Large intestine (tissue), 3 donors: ENCODE data around the gene KRTAP9-1. TPM values are rescaled to one million over a fixed set of nuclear protein-coding genes. Genes with fewer than 3 reads are reported as not detected.
"Not testable (repeated sequence)": the region's sequence is repeated elsewhere in the genome, so short reads cannot be mapped to it uniquely, and the experiment has no call there.

Experiments used
- DNase-seq, 2 donors: peaks; one replicate each; pipeline versions ENCODE4 v3.0.0 to v3.0.0-alpha.2; 2013
- H3K27ac ChIP-seq: one replicate; pipeline ENCODE4 v1.5.1; 2013; ENCODE audit warnings: low read length
- H3K27me3 ChIP-seq: 2 replicates; pipeline ENCODE4 v1.6.1; 2013; ENCODE audit warnings: low read length; ENCODE audit not compliant: control insufficient read depth, insufficient read depth
- H3K36me3 ChIP-seq: 2 replicates; pipeline ENCODE4 v1.6.1; 2013; ENCODE audit warnings: low read length; ENCODE audit not compliant: control insufficient read depth, insufficient read depth
- H3K4me1 ChIP-seq: one replicate; pipeline ENCODE4 v1.6.1; 2013; ENCODE audit warnings: low read length; ENCODE audit not compliant: control insufficient read depth, insufficient read depth
- H3K4me3 ChIP-seq: one replicate; pipeline ENCODE4 v1.5.1; 2013; ENCODE audit warnings: low read length
- H3K9me3 ChIP-seq: one replicate; pipeline ENCODE4 v1.6.1; 2013; ENCODE audit warnings: mild to moderate bottlenecking, low read depth, low read length, moderate library complexity; ENCODE audit not compliant: control insufficient read depth
- WGBS: methylation state at CpG from one replicate; pipeline ENCODE4 v1.1.5; 2013; ENCODE audit warnings: low lambda C conversion rate; ENCODE audit not compliant: insufficient coverage; 5-methylcytosine and 5-hydroxymethylcytosine counted together
- polyA plus RNA-seq: library from polyadenylated mRNA; unstranded; fragments of 120-200 nt; gene quantifications from one replicate; pipeline ENCODE4 v1.2.1, GENCODE V29; 2013

KRTAP9-1 gene
- polyA plus RNA-seq, 1 donor, result not detected

- no peaks in the 10 kb centered on the region for H3K4me1 ChIP-seq
- peaks cover 2% of the 10 kb centered on the region for H3K27me3 ChIP-seq
- no peak overlapping the region for H3K4me3 ChIP-seq
- DNase-seq, result no peak
- no peaks in the 10 kb centered on the region for H3K9me3 ChIP-seq
- H3K36me3 ChIP-seq, result no peaks in the 10 kb centered on the region
- WGBS, result 88% methylated on average over 2 of the region's 2 CpGs
- no peak overlapping the region for H3K27ac ChIP-seq
These were observed 38.2 kb upstream of the KRTAP9-1 start for GRCh38 chr17:41151525-41151924.

GRCh38 chr17:41153856-41154255, 35.8 kb upstream of the KRTAP9-1 start:
- Histone ChIP-seq H3K36me3 (no peaks in the 10 kb centered on the region), H3K9me3 (no peaks in the 10 kb centered on the region), H3K4me3 (no peak overlapping the region), H3K27me3 (no peaks in the 10 kb centered on the region), H3K4me1 (no peaks in the 10 kb centered on the region), H3K27ac (no peak overlapping the region)
- DNase-seq, result peak in 1 of 2 donors; percentile 41
- no CpG with 5 or more reads among the region's 2 CpGs for WGBS

GRCh38 chr17:41160190-41160589, 29.5 kb upstream of the KRTAP9-1 start:
- H3K27me3 ChIP-seq, DNase-seq, H3K27ac ChIP-seq, H3K9me3 ChIP-seq, H3K36me3 ChIP-seq, H3K4me3 ChIP-seq, H3K4me1 ChIP-seq: not testable (repeated sequence)
- WGBS, result no CpG with 5 or more reads among the region's 3 CpGs

- H3K27me3 ChIP-seq, result peaks cover 10% of the 10 kb centered on the region
- H3K36me3 ChIP-seq, result no peaks in the 10 kb centered on the region
- H3K9me3 ChIP-seq, result no peaks in the 10 kb centered on the region
- H3K27ac ChIP-seq, result no peak within 1 kb of the TSS
- no CpG with 5 or more reads among the region's 1 CpG for WGBS
- no peak for DNase-seq
- H3K4me1 ChIP-seq, result no peaks in the 10 kb centered on the region
- no peak within 1 kb of the TSS for H3K4me3 ChIP-seq
These were observed 29.0 kb upstream of the KRTAP9-1 start, which contains the start of gene KRTAP4-4 for GRCh38 chr17:41160648-41161047. Gene KRTAP4-4 (minus strand): TSS chr17:41160748. CDS start chr17:41160691, 57 bp downstream.

GRCh38 chr17:41163828-41164227, 25.9 kb upstream of the KRTAP9-1 start:
- no peaks in the 10 kb centered on the region for H3K4me1 ChIP-seq
- H3K36me3 ChIP-seq, result no peaks in the 10 kb centered on the region
- H3K27ac ChIP-seq, result no peak overlapping the region
- peaks cover 16% of the 10 kb centered on the region for H3K27me3 ChIP-seq
- H3K9me3 ChIP-seq, result no peaks in the 10 kb centered on the region
- WGBS, result 75% methylated on average over 2 of the region's 7 CpGs
- no peak for DNase-seq
- H3K4me3 ChIP-seq, result no peak overlapping the region

- no peaks in the 10 kb centered on the region for H3K9me3 ChIP-seq
- no peaks in the 10 kb centered on the region for H3K36me3 ChIP-seq
- H3K4me3 ChIP-seq, result no peak overlapping the region
- H3K27me3 ChIP-seq, result peaks cover 8% of the 10 kb centered on the region
- H3K27ac ChIP-seq, result no peak overlapping the region
- DNase-seq, result no peak
- WGBS, result no CpG with 5 or more reads among the region's 7 CpGs
- no peaks in the 10 kb centered on the region for H3K4me1 ChIP-seq
These were observed 22.1 kb upstream of the KRTAP9-1 start for GRCh38 chr17:41167561-41167960.

GRCh38 chr17:41168121-41168520, 21.6 kb upstream of the KRTAP9-1 start, which contains the start of gene KRTAP4-3:
Gene KRTAP4-3 (minus strand): TSS chr17:41168221. CDS start chr17:41168172, 49 bp downstream.
- H3K27ac ChIP-seq, result no peak within 1 kb of the TSS
- no peaks in the 10 kb centered on the region for H3K36me3 ChIP-seq
- no CpG with 5 or more reads among the region's 1 CpG for WGBS
- no peak within 1 kb of the TSS for H3K4me3 ChIP-seq
- peaks cover 10% of the 10 kb centered on the region for H3K27me3 ChIP-seq
- no peak for DNase-seq
- no peaks in the 10 kb centered on the region for H3K9me3 ChIP-seq
- H3K4me1 ChIP-seq, result no peaks in the 10 kb centered on the region

GRCh38 chr17:41171886-41172285, 17.8 kb upstream of the KRTAP9-1 start:
- WGBS, result no CpG with 5 or more reads among the region's 2 CpGs
- DNase-seq, result no peak
- no peak overlapping the region for H3K4me3 ChIP-seq
- H3K4me1 ChIP-seq, result no peaks in the 10 kb centered on the region
- H3K27me3 ChIP-seq, result peaks cover 31% of the 10 kb centered on the region
- no peaks in the 10 kb centered on the region for H3K9me3 ChIP-seq
- H3K27ac ChIP-seq, result no peak overlapping the region
- no peaks in the 10 kb centered on the region for H3K36me3 ChIP-seq

GRCh38 chr17:41176744-41177387, 12.8 kb upstream of the KRTAP9-1 start:
- no peaks in the 10 kb centered on the region for H3K4me1 ChIP-seq
- 81% methylated on average over 2 of the region's 3 CpGs for WGBS
- no peak overlapping the region for H3K4me3 ChIP-seq
- no peaks in the 10 kb centered on the region for H3K36me3 ChIP-seq
- no peak for DNase-seq
- H3K27me3 ChIP-seq, result peaks cover 52% of the 10 kb centered on the region
- no peak overlapping the region for H3K27ac ChIP-seq
- no peaks in the 10 kb centered on the region for H3K9me3 ChIP-seq

- no peak within 1 kb of the TSS for H3K4me3 ChIP-seq
- peaks cover 52% of the 10 kb centered on the region for H3K27me3 ChIP-seq
- H3K9me3 ChIP-seq, result no peaks in the 10 kb centered on the region
- no CpG with 5 or more reads among the region's 7 CpGs for WGBS
- peaks cover 2% of the 10 kb centered on the region for H3K4me1 ChIP-seq
- no peaks in the 10 kb centered on the region for H3K36me3 ChIP-seq
- no peak within 1 kb of the TSS for H3K27ac ChIP-seq
- no peak for DNase-seq
These were observed 11.9 kb upstream of the KRTAP9-1 start, which contains the start of gene KRTAP4-2 for GRCh38 chr17:41177727-41178271. Gene KRTAP4-2 (minus strand): TSS chr17:41178221. CDS start chr17:41178164, 57 bp downstream.

DNA sequence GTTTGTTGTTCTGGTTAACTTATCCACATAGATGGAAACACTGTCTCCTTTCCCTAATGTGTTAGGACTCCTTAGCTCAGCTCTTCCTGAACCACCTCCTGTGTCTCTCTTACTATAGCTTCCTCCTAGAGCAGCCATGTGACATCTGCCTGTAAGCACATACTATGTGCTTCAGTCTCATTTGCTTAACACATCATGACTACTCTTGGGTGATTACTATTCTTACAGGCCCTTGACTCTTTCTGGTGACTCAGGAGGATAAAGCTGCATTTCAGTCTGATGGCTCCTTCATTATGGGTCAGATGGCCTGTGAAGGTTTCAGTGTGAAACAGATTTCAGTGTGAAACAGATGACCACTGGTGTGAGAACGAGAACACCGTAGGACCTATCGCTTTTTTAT, 11.3 kb upstream of the KRTAP9-1 start:
- H3K9me3 ChIP-seq, result no peaks in the 10 kb centered on the region
- H3K36me3 ChIP-seq, result no peaks in the 10 kb centered on the region
- WGBS, result no CpG with 5 or more reads among the region's 3 CpGs
- peaks cover 49% of the 10 kb centered on the region for H3K27me3 ChIP-seq
- H3K4me1 ChIP-seq, result peaks cover 6% of the 10 kb centered on the region
- no peak overlapping the region for H3K4me3 ChIP-seq
- DNase-seq, result no peak
- no peak overlapping the region for H3K27ac ChIP-seq
